ENCODE data around the gene SLC1A5.

DNA sequence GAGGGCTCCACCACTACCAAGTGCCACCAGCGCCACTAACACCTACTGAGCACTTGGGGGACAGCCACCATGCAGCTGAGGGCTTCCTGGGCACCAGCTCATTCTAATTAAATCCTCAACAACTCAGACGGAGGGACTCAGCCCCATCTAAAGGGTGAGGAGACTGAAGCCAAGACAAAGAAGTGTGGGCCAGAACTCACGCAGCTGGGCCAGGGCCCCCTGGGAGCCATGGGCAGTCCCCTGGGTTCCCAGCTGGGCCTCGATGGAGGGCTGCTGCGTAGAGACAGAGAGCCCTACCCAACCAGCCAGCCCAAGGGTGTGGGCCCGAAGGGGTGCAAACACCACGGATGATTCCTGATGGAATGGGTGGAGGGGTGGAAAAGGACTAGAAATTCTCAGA, 58.7 kb downstream of the SLC1A5 start:
- TF ChIP-seq, protein P1, sequence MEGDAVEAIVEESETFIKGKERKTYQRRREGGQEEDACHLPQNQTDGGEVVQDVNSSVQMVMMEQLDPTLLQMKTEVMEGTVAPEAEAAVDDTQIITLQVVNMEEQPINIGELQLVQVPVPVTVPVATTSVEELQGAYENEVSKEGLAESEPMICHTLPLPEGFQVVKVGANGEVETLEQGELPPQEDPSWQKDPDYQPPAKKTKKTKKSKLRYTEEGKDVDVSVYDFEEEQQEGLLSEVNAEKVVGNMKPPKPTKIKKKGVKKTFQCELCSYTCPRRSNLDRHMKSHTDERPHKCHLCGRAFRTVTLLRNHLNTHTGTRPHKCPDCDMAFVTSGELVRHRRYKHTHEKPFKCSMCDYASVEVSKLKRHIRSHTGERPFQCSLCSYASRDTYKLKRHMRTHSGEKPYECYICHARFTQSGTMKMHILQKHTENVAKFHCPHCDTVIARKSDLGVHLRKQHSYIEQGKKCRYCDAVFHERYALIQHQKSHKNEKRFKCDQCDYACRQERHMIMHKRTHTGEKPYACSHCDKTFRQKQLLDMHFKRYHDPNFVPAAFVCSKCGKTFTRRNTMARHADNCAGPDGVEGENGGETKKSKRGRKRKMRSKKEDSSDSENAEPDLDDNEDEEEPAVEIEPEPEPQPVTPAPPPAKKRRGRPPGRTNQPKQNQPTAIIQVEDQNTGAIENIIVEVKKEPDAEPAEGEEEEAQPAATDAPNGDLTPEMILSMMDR (IDR thresholded peaks at IDR 0.05; ENCODE audit: low read length) = no peak
- no peak for TF ChIP-seq EZH2 (optimal IDR thresholded peaks at IDR 0.05; ENCODE audit: low read depth, low read length)
- no peak for TF ChIP-seq EZH2phosphoT487 (IDR thresholded peaks at IDR 0.05; ENCODE audit: low read length)

Data from MM.1S (cell line).